MM.1S (cell line): Measurements from ENCODE around the gene SLC17A9.

Source experiments
- DNase-seq: peaks from one replicate; pipeline ENCODE4 v3.0.0-alpha.2; 2015
- H2AFZ ChIP-seq: fragments of 300-600 bp; sonication (generic); 2 replicates; pipeline ENCODE4 v1.6.0; 2016; ENCODE audit warnings: antibody characterized with exemption, low read length
- H3F3A ChIP-seq: fragments of 300-600 bp; sonication (generic); 2 replicates; pipeline ENCODE4 v1.6.1; 2016; ENCODE audit warnings: mild to moderate bottlenecking, antibody characterized with exemption, low read length, moderate library complexity, mixed read lengths; ENCODE audit not compliant: insufficient read depth
- H3K27ac ChIP-seq: fragments of 300-600 bp; sonication (generic); 2 replicates; pipeline ENCODE4 v1.5.1; 2016; ENCODE audit warnings: mild to moderate bottlenecking, low read length
- H3K27me3 ChIP-seq: fragments of 300-600 bp; sonication (generic); replicated peaks from 2 replicates; pipeline ENCODE4 v1.6.0; 2016; ENCODE audit warnings: low read length; ENCODE audit not compliant: insufficient read depth
- H3K36me3 ChIP-seq: fragments of 300-600 bp; sonication (generic); replicated peaks from 2 replicates; pipeline ENCODE4 v1.6.1; 2016; ENCODE audit warnings: mild to moderate bottlenecking, low read length, mixed read lengths; ENCODE audit not compliant: insufficient read depth
- H3K4me1 ChIP-seq: fragments of 300-600 bp; sonication (generic); 2 replicates; pipeline ENCODE4 v1.6.1; 2016; ENCODE audit warnings: low read length, mixed read lengths
- H3K4me2 ChIP-seq: fragments of 300-600 bp; sonication (generic); 2 replicates; pipeline ENCODE4 v1.6.0; 2016; ENCODE audit warnings: low read depth, low read length
- H3K4me3 ChIP-seq: fragments of 300-600 bp; sonication (generic); 2 replicates; pipeline ENCODE4 v1.5.1; 2016; ENCODE audit warnings: low read length, mixed read lengths
- H3K79me2 ChIP-seq: fragments of 300-600 bp; sonication (generic); 2 replicates; pipeline ENCODE4 v1.6.1; 2016; ENCODE audit warnings: mixed run types, low read length, mixed read lengths
- H3K9ac ChIP-seq: fragments of 300-600 bp; sonication (generic); 2 replicates; pipeline ENCODE4 v1.6.1; 2016; ENCODE audit warnings: low read length, mixed read lengths
- H3K9me2 ChIP-seq: fragments of 300-600 bp; sonication (generic); replicated peaks from 2 replicates; pipeline ENCODE4 v1.6.1; 2016; ENCODE audit warnings: mild to moderate bottlenecking, low read length, mixed read lengths; ENCODE audit not compliant: insufficient read depth
- H3K9me3 ChIP-seq: fragments of 300-600 bp; sonication (generic); replicated peaks from 2 replicates; pipeline ENCODE4 v1.6.1; 2016; ENCODE audit warnings: mild to moderate bottlenecking, low read length, mixed read lengths; ENCODE audit not compliant: insufficient read depth
- H4K20me1 ChIP-seq: fragments of 300-600 bp; sonication (generic); 2 replicates; pipeline ENCODE4 v1.6.1; 2016; ENCODE audit warnings: mild to moderate bottlenecking, low read length, moderate library complexity, mixed read lengths; ENCODE audit not compliant: insufficient read depth
- EZH2 ChIP-seq: fragments of 300-600 bp; sonication (generic); optimal IDR thresholded peaks from 2 replicates; pipeline ENCODE3; 2017; ENCODE audit warnings: low read depth, mild to moderate bottlenecking, antibody characterized with exemption, low read length, mixed read lengths
- EZH2phosphoT487 ChIP-seq: fragments of 300-600 bp; sonication (generic); IDR thresholded peaks from 2 replicates; pipeline ENCODE4 v1.6.1; 2018; ENCODE audit warnings: antibody characterized with exemption, low read length
- TF ChIP-seq, protein P1 (sequence below): fragments of 300-600 bp; sonication (generic); IDR thresholded peaks from 2 replicates; pipeline ENCODE4 v1.5.1; 2016; ENCODE audit warnings: antibody characterized with exemption, low read length, mixed read lengths

Gene SLC17A9

DNA sequence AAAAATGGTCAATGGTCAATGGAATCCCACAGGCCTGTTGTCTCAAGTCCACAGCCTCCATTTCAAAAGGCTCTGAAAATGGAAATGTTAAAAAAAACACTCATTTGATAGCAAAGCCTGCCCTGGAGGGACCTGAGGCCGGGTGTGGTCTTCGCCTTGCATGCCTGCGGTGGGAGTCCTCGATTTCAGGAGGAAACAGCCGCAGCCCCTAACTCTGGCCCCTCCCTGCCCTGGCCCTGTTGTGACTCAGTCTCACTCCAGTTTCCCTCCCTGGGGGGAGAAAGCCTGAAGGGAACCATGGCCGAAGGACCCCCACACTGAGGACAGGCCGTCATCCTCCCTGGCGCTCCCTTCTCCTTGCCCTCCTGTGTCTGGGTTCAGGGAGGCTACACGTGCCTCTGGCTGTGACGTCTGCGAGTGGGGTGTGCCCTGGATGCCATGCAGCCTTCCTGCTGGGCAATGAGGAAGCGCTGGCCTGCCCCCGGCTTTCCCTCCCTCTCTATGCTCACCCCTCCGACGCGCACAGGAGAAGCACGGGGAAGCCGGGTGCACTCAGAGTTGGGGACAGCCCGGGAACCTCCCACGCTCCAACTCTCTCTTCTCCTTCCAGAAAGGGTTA lies 45.0 kb downstream of the SLC17A9 start:
- Histone ChIP-seq H3K27ac (no peak overlapping the region), H3F3A (no peaks in the 10 kb centered on the region), H3K9me2 (no peaks in the 10 kb centered on the region), H3K4me2 (no peak overlapping the region), H3K4me1 (no peaks in the 10 kb centered on the region), H3K79me2 (no peaks in the 10 kb centered on the region), H2AFZ (no peak overlapping the region), H4K20me1 (no peaks in the 10 kb centered on the region), H3K36me3 (no peaks in the 10 kb centered on the region), H3K9me3 (no peaks in the 10 kb centered on the region), H3K4me3 (no peak overlapping the region), H3K27me3 (peaks cover 94% of the 10 kb centered on the region), H3K9ac (no peak overlapping the region)
- TF ChIP-seq EZH2phosphoT487 (no peak), EZH2 (no peak)
- TF ChIP-seq, protein P1, sequence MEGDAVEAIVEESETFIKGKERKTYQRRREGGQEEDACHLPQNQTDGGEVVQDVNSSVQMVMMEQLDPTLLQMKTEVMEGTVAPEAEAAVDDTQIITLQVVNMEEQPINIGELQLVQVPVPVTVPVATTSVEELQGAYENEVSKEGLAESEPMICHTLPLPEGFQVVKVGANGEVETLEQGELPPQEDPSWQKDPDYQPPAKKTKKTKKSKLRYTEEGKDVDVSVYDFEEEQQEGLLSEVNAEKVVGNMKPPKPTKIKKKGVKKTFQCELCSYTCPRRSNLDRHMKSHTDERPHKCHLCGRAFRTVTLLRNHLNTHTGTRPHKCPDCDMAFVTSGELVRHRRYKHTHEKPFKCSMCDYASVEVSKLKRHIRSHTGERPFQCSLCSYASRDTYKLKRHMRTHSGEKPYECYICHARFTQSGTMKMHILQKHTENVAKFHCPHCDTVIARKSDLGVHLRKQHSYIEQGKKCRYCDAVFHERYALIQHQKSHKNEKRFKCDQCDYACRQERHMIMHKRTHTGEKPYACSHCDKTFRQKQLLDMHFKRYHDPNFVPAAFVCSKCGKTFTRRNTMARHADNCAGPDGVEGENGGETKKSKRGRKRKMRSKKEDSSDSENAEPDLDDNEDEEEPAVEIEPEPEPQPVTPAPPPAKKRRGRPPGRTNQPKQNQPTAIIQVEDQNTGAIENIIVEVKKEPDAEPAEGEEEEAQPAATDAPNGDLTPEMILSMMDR: no peak
- DNase-seq: no peak

DNA sequence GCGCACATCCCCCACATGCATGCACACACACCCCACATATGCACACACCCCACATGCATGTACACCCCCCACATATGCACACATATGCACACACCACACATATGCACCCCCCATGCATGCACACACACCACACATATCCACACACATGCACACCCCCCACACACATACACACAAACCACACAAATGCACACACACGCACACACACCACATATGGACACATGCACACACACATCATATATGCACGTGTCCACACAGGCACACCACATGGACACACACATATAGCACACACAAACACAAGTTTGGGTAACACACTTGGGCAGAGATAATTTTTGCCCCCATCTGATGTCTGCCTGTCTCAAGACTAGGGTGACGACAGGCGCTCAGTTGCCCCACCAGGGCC lies 45.9 kb downstream of the SLC17A9 start:
- H4K20me1 ChIP-seq: no peaks in the 10 kb centered on the region
- H3K79me2 ChIP-seq: no peaks in the 10 kb centered on the region
- no peak overlapping the region for H3K9ac ChIP-seq
- DNase-seq: no peak
- H3K27me3 ChIP-seq: peaks cover 96% of the 10 kb centered on the region
- H3K4me2 ChIP-seq: no peak overlapping the region
- no peaks in the 10 kb centered on the region for H3F3A ChIP-seq
- H2AFZ ChIP-seq: no peak overlapping the region
- H3K4me3 ChIP-seq: no peak overlapping the region
- H3K36me3 ChIP-seq: no peaks in the 10 kb centered on the region
- no peaks in the 10 kb centered on the region for H3K9me2 ChIP-seq
- no peak overlapping the region for H3K27ac ChIP-seq
- TF ChIP-seq EZH2: no peak
- TF ChIP-seq EZH2phosphoT487: no peak
- TF ChIP-seq, protein P1: no peak
- no peaks in the 10 kb centered on the region for H3K9me3 ChIP-seq
- no peaks in the 10 kb centered on the region for H3K4me1 ChIP-seq

DNA sequence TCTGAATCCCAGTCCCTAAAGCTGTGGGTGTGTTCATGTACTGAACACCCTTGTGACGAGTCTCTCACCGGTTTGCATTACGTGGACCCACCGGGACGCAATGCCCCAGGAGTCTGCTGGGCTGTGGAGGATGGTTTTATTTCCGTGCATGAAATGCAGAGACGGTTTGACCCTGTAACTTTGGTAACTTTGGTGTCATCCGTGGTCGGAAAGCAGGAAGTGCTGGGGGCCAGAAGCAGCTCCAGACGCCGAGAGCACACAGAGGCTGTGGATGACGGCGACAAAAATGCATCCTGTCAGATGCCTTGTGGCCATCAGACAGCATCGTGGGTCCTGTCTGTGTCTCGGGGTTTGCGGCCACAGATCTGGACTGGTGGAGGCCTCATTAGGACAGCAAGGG lies 47.1 kb downstream of the SLC17A9 start:
- no peak overlapping the region for H3K4me3 ChIP-seq
- no peaks in the 10 kb centered on the region for H3K9me3 ChIP-seq
- H3F3A ChIP-seq: no peaks in the 10 kb centered on the region
- H3K4me2 ChIP-seq: no peak overlapping the region
- no peak overlapping the region for H3K9ac ChIP-seq
- H4K20me1 ChIP-seq: no peaks in the 10 kb centered on the region
- H3K79me2 ChIP-seq: no peaks in the 10 kb centered on the region
- DNase-seq: no peak
- no peaks in the 10 kb centered on the region for H3K36me3 ChIP-seq
- H3K27ac ChIP-seq: no peak overlapping the region
- no peaks in the 10 kb centered on the region for H3K4me1 ChIP-seq
- H3K9me2 ChIP-seq: no peaks in the 10 kb centered on the region
- no peak for TF ChIP-seq EZH2phosphoT487
- TF ChIP-seq, protein P1: no peak
- TF ChIP-seq EZH2: no peak
- H2AFZ ChIP-seq: no peak overlapping the region
- H3K27me3 ChIP-seq: peaks cover 98% of the 10 kb centered on the region
